GM19467 (cell line): ENCODE measurements around the gene CAMK1D.
"Not testable (repeated sequence)": the region's sequence is repeated elsewhere in the genome, so short reads cannot be mapped to it uniquely, and the experiment has no call there.

Experiments
- ATAC-seq: cut with Tn5 transposase; IDR thresholded peaks from one replicate; pipeline ENCODE4 v1.9.1; 2021; ENCODE audit warnings: mild to moderate bottlenecking, moderate library complexity; ENCODE audit not compliant: unreplicated experiment

The CAMK1D gene

GRCh38 chr10:12733271-12733670 lies 383.9 kb downstream of the CAMK1D start:
- ATAC-seq, result no peak

GRCh38 chr10:12735843-12736462 lies 386.6 kb downstream of the CAMK1D start:
- no peak for ATAC-seq

- no peak for ATAC-seq
These were observed 391.5 kb downstream of the CAMK1D start for GRCh38 chr10:12740813-12741212.

GRCh38 chr10:12741360-12741804 lies 392.0 kb downstream of the CAMK1D start:
- no peak for ATAC-seq

GRCh38 chr10:12742771-12743170 lies 393.4 kb downstream of the CAMK1D start:
- no peak for ATAC-seq

- ATAC-seq, result not testable (repeated sequence)
These were observed 394.1 kb downstream of the CAMK1D start for GRCh38 chr10:12743466-12743865.

- no peak for ATAC-seq
These were observed 394.6 kb downstream of the CAMK1D start for GRCh38 chr10:12743941-12744340.

- no peak for ATAC-seq
These were observed 398.8 kb downstream of the CAMK1D start for GRCh38 chr10:12748186-12748585.

GRCh38 chr10:12749760-12750478 lies 400.6 kb downstream of the CAMK1D start:
- no peak for ATAC-seq

- no peak for ATAC-seq
These were observed 401.3 kb downstream of the CAMK1D start for GRCh38 chr10:12750526-12751201.

GRCh38 chr10:12755075-12755474 lies 405.7 kb downstream of the CAMK1D start:
- ATAC-seq, result no peak

- no peak for ATAC-seq
These were observed 408.0 kb downstream of the CAMK1D start for GRCh38 chr10:12757351-12757750.

GRCh38 chr10:12758271-12758670 lies 408.9 kb downstream of the CAMK1D start:
- ATAC-seq, result no peak

- ATAC-seq, result no peak
These were observed 416.9 kb downstream of the CAMK1D start for GRCh38 chr10:12766223-12766622.

GRCh38 chr10:12768156-12769100 lies 419.1 kb downstream of the CAMK1D start:
- ATAC-seq, result no peak

- no peak for ATAC-seq
These were observed 420.1 kb downstream of the CAMK1D start for GRCh38 chr10:12769323-12770044.

GRCh38 chr10:12771981-12772760 lies 422.8 kb downstream of the CAMK1D start:
- no peak for ATAC-seq

- no peak for ATAC-seq
These were observed 423.6 kb downstream of the CAMK1D start for GRCh38 chr10:12772797-12773587.
